Fibroblast of the aortic adventitia (primary cell): Measurements from ENCODE around the gene SLC9A8. TPM values are rescaled to one million over a fixed set of nuclear protein-coding genes. Genes with fewer than 3 reads are reported as not detected.

Experiments used
- DNase-seq: peaks from one replicate; pipeline ENCODE4 v3.0.0-alpha.2; 2010; ENCODE audit warnings: low read depth
- H3K4me3 ChIP-seq: 2 replicates; pipeline ENCODE4 v1.5.1; 2011; ENCODE audit warnings: low read depth, mild to moderate bottlenecking, control low read depth, low read length, moderate library complexity
- total RNA-seq: library from RNA; depleted of rRNA; stranded (reverse); fragments of >200 nt; gene quantifications from 2 replicates; pipeline ENCODE4 v1.2.3, GENCODE V29; 2012; ENCODE audit warnings: low replicate concordance
- TF ChIP-seq, protein P1 (sequence below): IDR thresholded peaks from 2 replicates; pipeline ENCODE4 v1.5.1; 2011; ENCODE audit warnings: mild to moderate bottlenecking, low read length, control low read depth, inconsistent platforms; ENCODE audit not compliant: insufficient read depth

The SLC9A8 gene
- total RNA-seq, 1 donor: 10.5 TPM

DNA sequence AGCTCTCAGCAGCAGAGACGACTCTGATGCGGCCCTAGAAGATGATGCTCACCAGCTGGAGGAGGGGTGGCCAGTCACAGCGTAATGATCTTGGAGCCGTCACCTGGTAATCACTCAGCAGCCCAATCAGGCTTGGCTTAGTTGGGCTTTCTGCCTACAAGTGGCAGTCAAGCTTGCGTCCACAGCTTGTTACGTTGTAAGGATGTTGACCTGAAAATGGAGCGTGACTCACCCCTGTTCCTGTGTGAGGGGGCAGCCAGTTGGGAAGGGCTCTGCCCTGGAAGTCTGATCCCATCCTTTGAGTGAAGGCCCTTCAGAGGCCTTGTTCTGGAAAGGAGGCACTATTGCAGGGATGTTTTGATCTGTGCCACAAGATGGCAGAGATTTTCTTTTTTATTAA is 52.9 kb downstream of the SLC9A8 start:
- DNase-seq: peak; percentile 55
- no peak overlapping the region for H3K4me3 ChIP-seq
- TF ChIP-seq, protein P1, sequence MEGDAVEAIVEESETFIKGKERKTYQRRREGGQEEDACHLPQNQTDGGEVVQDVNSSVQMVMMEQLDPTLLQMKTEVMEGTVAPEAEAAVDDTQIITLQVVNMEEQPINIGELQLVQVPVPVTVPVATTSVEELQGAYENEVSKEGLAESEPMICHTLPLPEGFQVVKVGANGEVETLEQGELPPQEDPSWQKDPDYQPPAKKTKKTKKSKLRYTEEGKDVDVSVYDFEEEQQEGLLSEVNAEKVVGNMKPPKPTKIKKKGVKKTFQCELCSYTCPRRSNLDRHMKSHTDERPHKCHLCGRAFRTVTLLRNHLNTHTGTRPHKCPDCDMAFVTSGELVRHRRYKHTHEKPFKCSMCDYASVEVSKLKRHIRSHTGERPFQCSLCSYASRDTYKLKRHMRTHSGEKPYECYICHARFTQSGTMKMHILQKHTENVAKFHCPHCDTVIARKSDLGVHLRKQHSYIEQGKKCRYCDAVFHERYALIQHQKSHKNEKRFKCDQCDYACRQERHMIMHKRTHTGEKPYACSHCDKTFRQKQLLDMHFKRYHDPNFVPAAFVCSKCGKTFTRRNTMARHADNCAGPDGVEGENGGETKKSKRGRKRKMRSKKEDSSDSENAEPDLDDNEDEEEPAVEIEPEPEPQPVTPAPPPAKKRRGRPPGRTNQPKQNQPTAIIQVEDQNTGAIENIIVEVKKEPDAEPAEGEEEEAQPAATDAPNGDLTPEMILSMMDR: no peak

- H3K4me3 ChIP-seq: no peak overlapping the region
- TF ChIP-seq, protein P1: no peak
- peak; percentile 89 for DNase-seq
Observed at GRCh38 chr20:49866051-49866450, 53.4 kb downstream of the SLC9A8 start.

GRCh38 chr20:49867453-49868215 is 55.0 kb downstream of the SLC9A8 start:
- H3K4me3 ChIP-seq: no peak overlapping the region
- no peak for DNase-seq
- TF ChIP-seq, protein P1: no peak

- H3K4me3 ChIP-seq: no peak overlapping the region
- no peak for DNase-seq
- TF ChIP-seq, protein P1: no peak
Observed at GRCh38 chr20:49868538-49868937, 55.9 kb downstream of the SLC9A8 start.

DNA sequence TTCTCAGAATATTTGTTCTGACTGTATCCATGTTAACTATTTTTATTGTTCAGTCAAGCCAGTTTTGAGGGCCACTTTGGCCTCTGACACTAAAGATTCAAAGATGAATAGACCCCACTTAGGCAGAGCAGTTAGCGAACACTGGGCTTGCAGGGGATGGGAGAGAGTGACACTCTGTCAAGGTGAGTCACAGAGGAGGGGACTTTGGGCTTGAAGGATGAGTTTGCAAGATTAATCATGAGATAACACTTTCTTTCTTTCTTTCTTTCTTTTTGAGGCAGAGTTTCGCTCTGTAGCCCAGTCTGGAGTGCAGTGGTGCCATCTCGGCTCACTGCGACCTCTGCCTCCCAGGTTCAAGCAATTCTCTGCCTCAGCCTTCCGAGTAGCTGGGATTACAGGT is 56.3 kb downstream of the SLC9A8 start:
- TF ChIP-seq, protein P1: no peak
- H3K4me3 ChIP-seq: no peak overlapping the region
- no peak for DNase-seq

DNA sequence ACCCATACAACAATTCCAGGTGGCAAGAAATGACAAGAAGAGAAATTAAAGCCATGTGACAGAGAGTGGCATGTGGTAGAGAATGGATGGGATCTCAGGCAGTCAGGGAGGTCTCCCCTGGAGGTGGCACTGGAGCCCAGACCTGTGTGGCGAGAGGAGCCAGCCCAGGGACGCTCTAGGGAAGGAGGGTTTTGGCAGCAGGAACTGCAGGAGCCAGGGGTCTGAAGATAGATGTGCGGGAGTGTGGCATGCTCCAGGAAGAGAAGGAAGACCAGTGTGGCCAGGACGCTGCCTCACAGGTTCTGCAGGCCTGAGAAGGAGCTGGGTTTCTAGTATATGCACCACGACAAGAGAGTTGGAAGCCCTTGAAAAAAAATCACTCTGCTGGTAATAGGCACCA is 57.6 kb downstream of the SLC9A8 start:
- H3K4me3 ChIP-seq: no peak overlapping the region
- DNase-seq: no peak
- TF ChIP-seq, protein P1: no peak

DNA sequence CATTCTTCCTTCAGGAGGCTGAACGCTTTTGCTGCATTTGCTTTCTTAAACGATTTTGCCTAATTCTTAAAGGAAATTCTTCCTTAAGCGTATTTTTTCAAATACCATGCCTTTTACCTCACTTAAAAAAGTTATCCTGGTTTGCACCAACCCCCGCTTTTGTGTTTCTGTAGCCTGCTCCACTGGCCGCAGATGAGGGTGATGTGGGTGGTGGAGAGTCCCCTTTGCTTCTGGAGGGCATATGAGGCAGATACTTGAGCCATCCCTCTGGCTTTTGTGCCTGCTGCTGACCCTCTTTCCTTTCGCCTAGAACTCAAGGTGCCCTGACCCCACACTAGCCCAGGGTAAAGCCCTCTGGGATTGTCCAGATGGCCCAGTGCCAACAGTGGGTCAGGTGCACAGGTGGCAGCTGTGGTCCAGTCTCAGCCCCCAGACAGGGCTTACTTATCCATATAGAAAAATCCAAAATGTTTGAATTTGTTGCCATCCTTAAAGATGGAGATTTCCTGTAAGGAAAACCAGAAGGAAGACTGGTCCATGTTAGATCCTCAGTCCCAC is 58.8 kb downstream of the SLC9A8 start:
- TF ChIP-seq, protein P1: no peak
- no peak overlapping the region for H3K4me3 ChIP-seq
- DNase-seq: no peak
